Large intestine (tissue), 1 donor: ENCODE data around the gene IL9. TPM values are rescaled to one million over a fixed set of nuclear protein-coding genes. Genes with fewer than 3 reads are reported as not detected.

Experiments
- polyA plus RNA-seq: library from polyadenylated mRNA; unstranded; fragments of 120-200 nt; gene quantifications from one replicate; pipeline ENCODE4 v1.2.1, GENCODE V29; 2013

The IL9 gene
- polyA plus RNA-seq, 1 donor = not detected

Other genes with a start within 250 kb of the IL9 start
- gene SLC25A48, start 61.2 kb downstream of the IL9 start, polyA plus RNA-seq = 0.54 TPM
- not detected for gene LECT2, start 59.1 kb upstream of the IL9 start, polyA plus RNA-seq
- gene TGFBI, start 133.1 kb upstream of the IL9 start, polyA plus RNA-seq = 99.6 TPM
- 42.1 TPM for gene SMAD5, start 237.0 kb upstream of the IL9 start, polyA plus RNA-seq